Measurements from ENCODE around the gene SMIM44.

SMIM44 gene

DNA sequence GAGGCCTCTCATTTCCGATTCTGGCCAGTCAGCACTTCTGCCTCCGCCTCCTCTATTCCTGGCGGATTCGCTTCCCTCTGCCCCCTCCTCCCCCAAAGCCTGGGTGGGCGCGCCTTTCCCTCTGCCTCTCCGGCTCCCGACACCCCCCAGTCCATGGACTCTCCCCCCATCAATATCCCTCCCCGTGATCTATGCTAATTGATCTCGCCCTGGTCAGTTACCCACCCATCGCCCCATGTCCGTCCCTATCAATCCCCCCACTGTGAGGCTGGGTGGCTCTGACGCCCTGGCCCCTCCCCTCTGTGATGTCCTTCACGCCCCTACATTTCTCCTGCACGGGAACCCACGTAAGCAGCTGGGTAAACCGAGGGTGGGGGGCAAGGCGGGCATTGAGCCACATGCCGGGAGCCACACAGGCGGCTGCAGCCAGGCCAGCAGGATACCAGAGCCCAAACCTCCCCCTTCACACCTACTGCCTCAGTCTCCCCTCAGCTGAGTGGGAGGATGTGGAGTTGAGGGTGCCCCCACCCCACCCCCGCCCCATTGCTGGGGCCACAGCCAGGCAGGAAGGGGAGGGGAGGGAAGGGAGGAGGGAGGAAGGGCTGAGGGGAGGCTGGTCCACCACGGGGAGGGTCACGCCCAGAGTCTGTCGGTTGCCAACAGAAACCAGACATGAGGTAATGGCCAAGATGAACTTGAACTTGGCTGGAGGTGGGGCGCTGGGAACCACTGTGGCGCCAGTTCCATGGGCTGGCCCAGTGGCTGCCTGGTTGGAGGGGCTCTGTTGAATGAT is 24.0 kb downstream of the SMIM44 start:
- DNase-seq (ENCODE audit: low spot score), result no peak
- in situ Hi-C loops (cut with MboI; ENCODE audit: low pct_unique_long_range_greater_than_20kb, low sequenced_read_pairs, unreplicated experiment), result no loop called here
- TF ChIP-seq, protein P1, sequence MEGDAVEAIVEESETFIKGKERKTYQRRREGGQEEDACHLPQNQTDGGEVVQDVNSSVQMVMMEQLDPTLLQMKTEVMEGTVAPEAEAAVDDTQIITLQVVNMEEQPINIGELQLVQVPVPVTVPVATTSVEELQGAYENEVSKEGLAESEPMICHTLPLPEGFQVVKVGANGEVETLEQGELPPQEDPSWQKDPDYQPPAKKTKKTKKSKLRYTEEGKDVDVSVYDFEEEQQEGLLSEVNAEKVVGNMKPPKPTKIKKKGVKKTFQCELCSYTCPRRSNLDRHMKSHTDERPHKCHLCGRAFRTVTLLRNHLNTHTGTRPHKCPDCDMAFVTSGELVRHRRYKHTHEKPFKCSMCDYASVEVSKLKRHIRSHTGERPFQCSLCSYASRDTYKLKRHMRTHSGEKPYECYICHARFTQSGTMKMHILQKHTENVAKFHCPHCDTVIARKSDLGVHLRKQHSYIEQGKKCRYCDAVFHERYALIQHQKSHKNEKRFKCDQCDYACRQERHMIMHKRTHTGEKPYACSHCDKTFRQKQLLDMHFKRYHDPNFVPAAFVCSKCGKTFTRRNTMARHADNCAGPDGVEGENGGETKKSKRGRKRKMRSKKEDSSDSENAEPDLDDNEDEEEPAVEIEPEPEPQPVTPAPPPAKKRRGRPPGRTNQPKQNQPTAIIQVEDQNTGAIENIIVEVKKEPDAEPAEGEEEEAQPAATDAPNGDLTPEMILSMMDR (IDR thresholded peaks at IDR 0.05; ENCODE audit: extremely low read depth, insufficient read depth, missing control alignments), result no peak

DNA sequence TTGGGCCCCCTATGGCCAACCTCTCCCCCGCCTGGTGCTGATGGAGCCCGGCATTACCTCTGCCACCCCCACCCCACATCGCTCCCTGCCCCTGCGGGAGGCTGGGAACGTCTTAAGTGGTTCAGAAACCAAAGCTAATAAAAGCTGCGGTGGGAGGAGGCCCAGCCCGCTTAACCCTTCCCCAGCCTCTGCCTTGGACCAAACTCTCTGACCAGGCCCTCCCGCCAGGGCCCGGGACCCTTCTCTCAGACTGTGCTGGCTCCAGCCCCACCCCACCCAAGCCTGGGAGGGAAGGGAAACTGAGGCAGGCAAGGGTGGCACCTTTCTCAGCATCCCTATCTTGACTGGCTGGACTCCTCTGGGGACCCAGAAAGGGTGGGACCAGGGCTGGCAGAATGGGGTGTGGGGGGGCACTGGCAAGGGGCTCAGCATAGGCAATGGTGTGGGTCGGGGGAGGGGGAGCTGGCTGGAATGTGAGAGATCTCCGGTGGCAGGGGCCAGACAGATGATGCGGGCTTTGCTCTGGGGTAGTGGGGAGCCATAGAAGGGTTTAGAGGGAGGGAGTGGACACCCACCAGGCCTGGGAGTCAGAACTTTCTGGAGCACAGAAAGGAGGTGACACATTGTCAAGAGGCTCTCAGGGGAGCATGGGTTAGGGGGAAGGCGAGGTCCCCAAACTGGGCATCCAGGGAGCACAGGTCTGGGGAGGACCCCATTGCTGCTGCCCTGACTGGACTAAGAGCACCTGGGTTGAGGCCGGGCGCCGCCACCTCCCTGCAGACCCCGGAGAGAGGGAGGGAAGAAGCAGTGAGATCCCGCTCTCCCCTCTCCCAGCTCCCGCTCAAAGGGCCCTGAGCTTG is 24.8 kb downstream of the SMIM44 start:
- in situ Hi-C loops (cut with MboI; ENCODE audit: low pct_unique_long_range_greater_than_20kb, low sequenced_read_pairs, unreplicated experiment), result no loop called here
- DNase-seq (ENCODE audit: low spot score), result no peak
- TF ChIP-seq, protein P1 (IDR thresholded peaks at IDR 0.05; ENCODE audit: extremely low read depth, insufficient read depth, missing control alignments), result no peak

DNA sequence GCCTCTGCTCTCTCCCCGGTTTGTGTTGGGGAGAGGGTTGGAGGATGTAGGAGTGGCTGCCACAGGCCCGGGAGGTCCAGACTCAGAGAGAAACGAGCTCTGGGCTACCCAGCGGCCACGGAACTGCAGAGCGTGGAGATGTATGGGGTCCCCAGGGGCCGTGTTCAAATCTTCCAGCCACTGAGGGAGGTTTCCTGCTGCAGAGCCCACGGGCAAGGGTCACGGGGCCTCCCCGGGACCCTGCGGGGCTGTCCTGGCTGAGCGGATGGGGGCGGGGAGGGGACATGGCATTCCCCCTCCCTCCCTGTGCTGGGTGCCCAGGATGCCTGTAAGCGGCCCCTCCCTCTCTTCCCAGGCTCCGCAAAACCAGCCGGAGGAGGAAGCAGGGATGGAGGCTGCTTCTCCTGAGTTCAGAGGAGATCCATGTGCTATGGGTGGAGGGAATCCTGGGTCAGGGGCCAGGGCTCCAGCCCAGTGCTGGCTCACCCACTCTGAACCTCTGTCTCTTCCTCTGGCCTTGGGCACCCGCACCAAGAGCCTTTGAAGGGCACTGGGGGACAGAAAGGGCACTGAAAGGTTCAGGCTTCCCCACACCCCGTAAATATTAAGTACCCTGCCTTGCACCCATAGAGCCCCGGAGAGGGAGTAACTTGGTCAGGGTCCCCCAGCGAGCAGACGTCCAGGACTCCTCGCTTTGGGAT is 25.6 kb downstream of the SMIM44 start:
- DNase-seq (ENCODE audit: low spot score), result no peak
- TF ChIP-seq, protein P1 (IDR thresholded peaks at IDR 0.05; ENCODE audit: extremely low read depth, insufficient read depth, missing control alignments), result no peak
- in situ Hi-C loops (cut with MboI; ENCODE audit: low pct_unique_long_range_greater_than_20kb, low sequenced_read_pairs, unreplicated experiment), result no loop called here

DNA sequence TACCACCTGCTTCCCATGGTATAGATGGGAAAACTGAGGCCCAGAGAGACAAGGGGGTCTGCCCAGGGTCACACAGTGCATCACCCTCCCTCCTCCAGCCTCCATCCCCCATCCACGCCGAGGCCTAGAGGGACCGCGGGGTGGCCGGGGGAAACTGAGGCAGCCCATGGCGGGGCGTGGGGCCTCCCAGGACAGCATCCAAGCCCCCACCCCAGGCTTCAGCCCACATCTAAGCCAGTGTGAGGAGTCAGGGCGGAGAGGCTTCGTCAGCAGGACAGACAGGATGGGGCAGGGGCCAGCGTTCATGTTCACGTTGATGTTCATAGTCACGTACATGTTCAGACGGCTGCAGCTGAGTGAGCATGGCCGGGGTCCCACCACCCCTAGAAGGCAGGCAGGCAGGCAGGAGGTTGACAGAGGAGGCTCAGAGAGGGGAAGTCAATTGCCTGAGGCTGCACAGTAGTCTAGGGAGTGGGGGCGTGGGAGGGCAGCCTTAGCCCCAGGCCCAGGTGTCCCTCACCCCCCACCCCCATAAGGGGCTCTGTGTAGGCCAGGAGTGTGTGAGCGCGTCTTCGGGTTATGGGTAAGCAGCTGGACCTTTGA is 26.2 kb downstream of the SMIM44 start:
- in situ Hi-C loops (cut with MboI; ENCODE audit: low pct_unique_long_range_greater_than_20kb, low sequenced_read_pairs, unreplicated experiment), result no loop called here
- TF ChIP-seq, protein P1 (IDR thresholded peaks at IDR 0.05; ENCODE audit: extremely low read depth, insufficient read depth, missing control alignments), result no peak
- no peak for DNase-seq (ENCODE audit: low spot score)

DNA sequence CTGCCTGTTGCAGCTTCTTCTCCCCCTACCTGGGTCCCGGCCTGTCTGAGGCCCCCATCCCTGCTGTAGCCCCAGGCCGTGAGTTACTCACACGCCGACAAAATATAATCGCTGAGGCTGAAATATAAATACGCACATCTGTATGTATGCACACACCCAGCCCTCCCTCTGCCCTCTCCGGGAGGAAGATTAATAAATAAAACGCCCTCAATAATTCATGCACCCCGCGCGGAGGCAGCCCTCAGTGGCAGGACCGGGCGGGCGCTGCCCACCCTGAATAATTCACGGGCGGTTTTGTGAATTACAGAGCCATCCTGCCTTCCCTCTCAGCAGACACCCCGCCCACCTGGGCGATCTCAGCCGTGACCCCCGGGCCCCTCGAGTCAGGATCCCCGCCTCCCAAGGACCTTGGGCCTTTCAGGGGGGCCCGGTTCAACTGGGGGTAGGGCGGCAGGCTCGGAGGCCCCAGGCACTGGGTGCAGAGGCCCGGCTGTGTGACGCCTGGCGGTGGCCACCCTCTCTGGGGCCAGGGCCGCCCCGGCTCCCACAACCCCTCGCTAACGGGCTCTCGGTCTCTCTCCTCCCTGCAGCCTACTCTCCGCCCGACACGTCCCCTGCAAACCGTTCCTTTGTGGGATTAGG is 27.2 kb downstream of the SMIM44 start:
- no peak for DNase-seq (ENCODE audit: low spot score)
- TF ChIP-seq, protein P1 (IDR thresholded peaks at IDR 0.05; ENCODE audit: extremely low read depth, insufficient read depth, missing control alignments), result no peak
- in situ Hi-C loops (cut with MboI; ENCODE audit: low pct_unique_long_range_greater_than_20kb, low sequenced_read_pairs, unreplicated experiment), result no loop called here

Data from GM13977 (cell line).